Prostate gland (tissue), 2 donors: Measurements from ENCODE around the gene EMILIN1. TPM values are rescaled to one million over a fixed set of nuclear protein-coding genes. Genes with fewer than 3 reads are reported as not detected.

Source experiments
- DNase-seq: peaks from one replicate; pipeline ENCODE4 v3.0.0-alpha.2; 2019; ENCODE audit warnings: low spot score
- H3K27ac ChIP-seq, 2 donors: fragments of 200-600 bp; sonication (generic); 2 replicates each; pipeline ENCODE4 v1.5.1; 2017 to 2019
- H3K27me3 ChIP-seq: fragments of 200-600 bp; sonication (generic); replicated peaks from 2 replicates; pipeline ENCODE4 v1.5.1; 2019; ENCODE audit not compliant: insufficient read depth
- H3K36me3 ChIP-seq, 2 donors: fragments of 200-600 bp; sonication (generic); 1 replicate in 1 of 2; 2 replicates in 1 of 2; pipeline versions ENCODE4 v1.5.1 to v1.8.1; 2017 to 2019
- H3K4me1 ChIP-seq: fragments of 200-600 bp; sonication (generic); replicated peaks from 2 replicates; pipeline ENCODE4 v1.5.1; 2019
- H3K4me3 ChIP-seq, 2 donors: fragments of 200-600 bp; sonication (generic); 2 replicates each; pipeline ENCODE4 v1.5.1; 2017 to 2019
- H3K9me3 ChIP-seq: fragments of 200-600 bp; sonication (generic); 2 replicates; pipeline ENCODE4 v1.5.1; 2017
- POLR2A ChIP-seq: fragments of 450-650 bp; IDR thresholded peaks from one replicate; pipeline ENCODE4 v1.6.1; 2016; ENCODE audit warnings: antibody characterized with exemption, mild to moderate bottlenecking
- POLR2AphosphoS5 ChIP-seq: sonication (generic); formaldehyde crosslinking; IDR thresholded peaks from one replicate; pipeline ENCODE4 v1.6.1; 2017; ENCODE audit warnings: antibody characterized with exemption
- WGBS: methylation state at CpG from one replicate; pipeline ENCODE4 v1.1.5; 2018; 5-methylcytosine and 5-hydroxymethylcytosine counted together
- intact Hi-C: fragments of 100-400 bp; cut with DNase I; formaldehyde crosslinking; loops from one replicate; pipeline ENCODE4 v1.14.2; 2022
- total RNA-seq, 2 donors: library from RNA; depleted of rRNA; stranded (reverse); fragments of >200 nt; gene quantifications; one replicate each; pipeline ENCODE4 v1.1.0, GENCODE V29; 2016
- TF ChIP-seq, protein P1 (sequence below), 4 experiments: fragments of 200-600 bp in 2 of 4; fragments of 450-650 bp in 2 of 4; sonication (generic) in 2 of 4; IDR thresholded peaks; 1 replicate in 3 of 4; 2 replicates in 1 of 4; pipeline ENCODE4 v1.5.1; 2016 to 2019; ENCODE audit warnings: antibody characterized with exemption in 4 of 4, mild to moderate bottlenecking in 2 of 4, moderate library complexity in 2 of 4

EMILIN1 gene
- total RNA-seq, 2 donors from 2014 or later: 39.8 to 149 TPM

DNA sequence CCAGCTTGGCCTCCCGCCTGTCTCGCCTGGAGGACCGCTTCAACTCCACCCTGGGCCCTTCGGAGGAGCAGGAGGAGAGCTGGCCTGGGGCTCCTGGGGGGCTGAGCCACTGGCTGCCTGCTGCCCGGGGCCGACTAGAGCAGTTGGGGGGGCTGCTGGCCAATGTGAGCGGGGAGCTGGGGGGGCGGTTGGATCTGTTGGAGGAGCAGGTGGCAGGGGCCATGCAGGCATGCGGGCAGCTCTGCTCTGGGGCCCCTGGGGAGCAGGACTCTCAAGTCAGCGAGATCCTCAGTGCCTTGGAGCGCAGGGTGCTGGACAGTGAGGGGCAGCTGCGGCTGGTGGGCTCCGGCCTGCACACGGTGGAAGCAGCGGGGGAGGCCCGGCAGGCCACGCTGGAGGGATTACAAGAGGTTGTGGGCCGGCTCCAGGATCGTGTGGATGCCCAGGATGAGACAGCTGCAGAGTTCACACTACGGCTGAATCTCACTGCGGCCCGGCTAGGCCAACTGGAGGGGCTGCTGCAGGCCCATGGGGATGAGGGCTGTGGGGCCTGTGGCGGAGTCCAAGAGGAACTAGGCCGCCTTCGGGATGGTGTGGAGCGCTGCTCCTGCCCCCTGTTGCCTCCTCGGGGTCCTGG is 4.5 kb downstream of the EMILIN1 start:
- H3K4me3 ChIP-seq: no peak overlapping the region
- peaks cover 7% of the 10 kb centered on the region for H3K4me1 ChIP-seq
- H3K9me3 ChIP-seq: no peaks in the 10 kb centered on the region
- H3K36me3 ChIP-seq: no peaks in the 10 kb centered on the region
- WGBS: 82% methylated on average over 22 of the region's 27 CpGs
- H3K27ac ChIP-seq: no peak overlapping the region
- TF ChIP-seq POLR2AphosphoS5 (no peak), POLR2A (no peak)
- TF ChIP-seq, protein P1, sequence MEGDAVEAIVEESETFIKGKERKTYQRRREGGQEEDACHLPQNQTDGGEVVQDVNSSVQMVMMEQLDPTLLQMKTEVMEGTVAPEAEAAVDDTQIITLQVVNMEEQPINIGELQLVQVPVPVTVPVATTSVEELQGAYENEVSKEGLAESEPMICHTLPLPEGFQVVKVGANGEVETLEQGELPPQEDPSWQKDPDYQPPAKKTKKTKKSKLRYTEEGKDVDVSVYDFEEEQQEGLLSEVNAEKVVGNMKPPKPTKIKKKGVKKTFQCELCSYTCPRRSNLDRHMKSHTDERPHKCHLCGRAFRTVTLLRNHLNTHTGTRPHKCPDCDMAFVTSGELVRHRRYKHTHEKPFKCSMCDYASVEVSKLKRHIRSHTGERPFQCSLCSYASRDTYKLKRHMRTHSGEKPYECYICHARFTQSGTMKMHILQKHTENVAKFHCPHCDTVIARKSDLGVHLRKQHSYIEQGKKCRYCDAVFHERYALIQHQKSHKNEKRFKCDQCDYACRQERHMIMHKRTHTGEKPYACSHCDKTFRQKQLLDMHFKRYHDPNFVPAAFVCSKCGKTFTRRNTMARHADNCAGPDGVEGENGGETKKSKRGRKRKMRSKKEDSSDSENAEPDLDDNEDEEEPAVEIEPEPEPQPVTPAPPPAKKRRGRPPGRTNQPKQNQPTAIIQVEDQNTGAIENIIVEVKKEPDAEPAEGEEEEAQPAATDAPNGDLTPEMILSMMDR (IDR thresholded peaks at IDR 0.05): no peak
- intact Hi-C loops: loop anchor here (5.0 kb wide), 1 partner anchor 51 kb away; the partner anchor contains the start of gene TMEM214
- no peak for DNase-seq
- no peaks in the 10 kb centered on the region for H3K27me3 ChIP-seq

DNA sequence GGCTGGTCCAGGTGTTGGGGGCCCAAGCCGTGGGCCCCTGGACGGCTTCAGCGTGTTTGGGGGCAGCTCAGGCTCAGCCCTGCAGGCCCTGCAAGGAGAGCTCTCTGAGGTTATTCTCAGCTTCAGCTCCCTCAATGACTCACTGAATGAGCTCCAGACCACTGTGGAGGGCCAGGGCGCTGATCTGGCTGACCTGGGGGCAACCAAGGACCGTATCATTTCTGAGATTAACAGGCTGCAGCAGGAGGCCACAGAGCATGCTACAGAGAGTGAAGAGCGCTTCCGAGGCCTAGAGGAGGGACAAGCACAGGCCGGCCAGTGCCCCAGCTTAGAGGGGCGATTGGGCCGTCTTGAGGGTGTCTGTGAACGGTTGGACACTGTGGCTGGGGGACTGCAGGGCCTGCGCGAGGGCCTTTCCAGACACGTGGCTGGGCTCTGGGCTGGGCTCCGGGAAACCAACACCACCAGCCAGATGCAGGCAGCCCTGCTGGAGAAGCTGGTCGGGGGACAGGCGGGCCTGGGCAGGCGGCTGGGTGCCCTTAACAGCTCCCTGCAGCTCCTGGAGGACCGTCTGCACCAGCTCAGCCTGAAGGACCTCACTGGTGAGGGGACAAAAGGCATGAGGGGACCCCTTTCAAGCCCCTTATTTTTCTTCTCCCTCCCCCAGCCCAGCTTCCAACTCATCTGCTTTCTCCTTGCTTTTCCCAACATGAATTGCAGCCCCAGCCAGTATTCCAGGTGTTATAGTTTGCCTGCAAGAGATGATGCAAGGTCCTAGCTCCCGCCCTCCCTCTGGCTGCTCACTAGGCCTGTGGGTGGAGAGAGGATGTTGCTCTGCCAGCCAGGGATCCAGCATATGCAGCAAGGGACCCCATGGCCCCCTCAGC is 5.2 kb downstream of the EMILIN1 start:
- intact Hi-C loops: loop anchor here (5.0 kb wide), 1 partner anchor 51 kb away; the partner anchor contains the start of gene TMEM214
- WGBS: 80% methylated on average over 20 of the region's 20 CpGs
- TF ChIP-seq, protein P1 (IDR thresholded peaks at IDR 0.05): no peak
- TF ChIP-seq POLR2AphosphoS5 (no peak), POLR2A (no peak)
- peaks cover 7% of the 10 kb centered on the region for H3K4me1 ChIP-seq
- H3K4me3 ChIP-seq: no peak overlapping the region
- no peaks in the 10 kb centered on the region for H3K9me3 ChIP-seq
- H3K36me3 ChIP-seq: no peaks in the 10 kb centered on the region
- no peak for DNase-seq
- no peak overlapping the region for H3K27ac ChIP-seq
- H3K27me3 ChIP-seq: no peaks in the 10 kb centered on the region

DNA sequence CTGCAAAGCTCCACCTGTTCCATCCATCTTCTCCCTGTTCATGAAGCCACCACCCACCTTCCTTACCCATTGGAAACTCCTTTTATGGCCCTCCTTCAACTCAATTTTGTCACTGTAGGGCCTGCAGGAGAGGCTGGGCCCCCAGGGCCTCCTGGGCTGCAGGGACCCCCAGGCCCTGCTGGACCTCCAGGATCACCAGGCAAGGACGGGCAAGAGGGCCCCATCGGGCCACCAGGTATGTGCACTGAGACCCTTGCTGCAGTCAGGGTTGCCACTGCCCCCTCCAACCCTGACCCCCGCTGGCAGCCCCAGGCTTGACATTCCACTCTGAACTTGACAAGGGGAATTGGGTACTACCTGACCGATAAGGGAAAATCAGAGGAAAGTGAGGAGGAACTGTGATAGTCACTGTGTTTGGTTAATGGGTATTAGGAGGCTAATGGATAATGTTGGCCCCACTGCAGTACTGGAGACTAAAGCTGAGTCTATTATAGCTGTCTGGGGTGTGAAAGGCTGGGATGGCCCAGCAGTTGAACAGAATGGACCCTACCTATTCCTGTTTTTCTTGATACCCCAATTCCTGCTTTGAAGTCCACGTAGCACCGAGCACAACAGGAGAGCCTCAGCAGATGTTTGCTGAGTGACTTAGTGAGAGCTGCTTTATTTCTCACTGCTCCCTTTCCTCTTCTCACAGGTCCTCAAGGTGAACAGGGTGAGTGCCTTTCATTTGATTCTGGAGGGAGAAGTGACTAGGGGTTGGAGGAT is 6.1 kb downstream of the EMILIN1 start:
- H3K27ac ChIP-seq: no peak overlapping the region
- WGBS: 78% methylated on average over 6 of the region's 6 CpGs
- H3K4me3 ChIP-seq: no peak overlapping the region
- H3K27me3 ChIP-seq: no peaks in the 10 kb centered on the region
- H3K36me3 ChIP-seq: no peaks in the 10 kb centered on the region
- DNase-seq: no peak
- intact Hi-C loops: loop anchor here (5.0 kb wide), 2 partner anchors 52 to 122 kb away; partner anchors contain the start of gene TMEM214
- no peaks in the 10 kb centered on the region for H3K9me3 ChIP-seq
- H3K4me1 ChIP-seq: peaks cover 7% of the 10 kb centered on the region
- TF ChIP-seq POLR2AphosphoS5 (no peak), POLR2A (no peak)
- TF ChIP-seq, protein P1 (IDR thresholded peaks at IDR 0.05): no peak

DNA sequence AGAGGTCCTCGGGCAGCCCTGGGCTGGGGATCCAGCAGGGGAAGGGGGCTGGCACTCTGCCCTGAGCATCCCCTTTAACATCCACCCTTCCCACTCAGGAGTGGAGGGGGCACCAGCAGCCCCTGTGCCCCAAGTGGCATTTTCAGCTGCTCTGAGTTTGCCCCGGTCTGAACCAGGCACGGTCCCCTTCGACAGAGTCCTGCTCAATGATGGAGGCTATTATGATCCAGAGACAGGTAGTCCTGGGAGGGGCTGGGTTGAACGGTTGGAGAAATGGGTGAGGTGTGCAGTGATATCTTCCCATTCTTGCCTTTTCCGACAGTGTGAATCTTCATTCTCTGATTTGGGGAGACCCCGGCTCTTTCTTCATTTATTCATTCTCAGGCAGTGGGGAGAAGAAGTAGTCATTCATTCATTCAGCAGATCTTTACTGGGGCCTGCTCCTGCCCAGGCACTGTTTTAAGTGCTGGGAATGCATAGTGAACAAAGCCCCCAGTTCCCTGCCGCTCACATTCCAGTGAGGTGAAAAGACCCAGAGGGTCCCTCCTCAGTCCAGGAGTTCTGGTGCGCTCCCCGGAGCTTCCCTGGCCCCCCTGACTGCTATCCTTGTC is 6.8 kb downstream of the EMILIN1 start:
- Histone ChIP-seq H3K4me3 (peak overlapping the region in 1 of 2 donors; percentile 56), H3K9me3 (no peaks in the 10 kb centered on the region), H3K27ac (peak overlapping the region; percentile 71 to 80), H3K4me1 (peaks cover 7% of the 10 kb centered on the region), H3K27me3 (no peaks in the 10 kb centered on the region), H3K36me3 (no peaks in the 10 kb centered on the region)
- no peak for DNase-seq
- intact Hi-C loops: loop anchor here (5.0 kb wide), 1 partner anchor 123 kb away; no protein-coding TSS in a partner anchor
- 47% methylated on average over 10 of the region's 10 CpGs for WGBS
- TF ChIP-seq POLR2AphosphoS5 (no peak), POLR2A (no peak)
- TF ChIP-seq, protein P1 (IDR thresholded peaks at IDR 0.05): no peak
